Stomach (tissue), 4 donors: Measurements from ENCODE around the gene PRELID3B.

Experiments used
- CTCF ChIP-seq, 7 experiments: fragments of 450-650 bp in 4 of 7; fragments of 200-600 bp in 3 of 7; sonication (generic) in 3 of 7; IDR thresholded peaks; one replicate each; pipeline ENCODE4 v1.5.1; 2016 to 2019; ENCODE audit warnings: antibody characterized with exemption in 7 of 7, control low read depth in 2 of 7, mild to moderate bottlenecking in 1 of 7
- EP300 ChIP-seq: sonication (generic); formaldehyde crosslinking; IDR thresholded peaks from one replicate; pipeline ENCODE4 v1.6.1; 2017; ENCODE audit warnings: antibody characterized with exemption
- POLR2A ChIP-seq, 4 donors: fragments of 450-650 bp; IDR thresholded peaks; one replicate each; pipeline ENCODE4 v1.6.1; 2016; ENCODE audit warnings: antibody characterized with exemption in 4 of 4, control low read depth in 2 of 4, mild to moderate bottlenecking in 1 of 4, moderate library complexity in 1 of 4
- POLR2AphosphoS5 ChIP-seq, 3 donors: sonication (generic); formaldehyde crosslinking; IDR thresholded peaks; one replicate each; pipeline ENCODE4 v1.6.1; 2016; ENCODE audit warnings: antibody characterized with exemption in 3 of 3

GRCh38 chr20:59010321-59010994, 32.1 kb downstream of the PRELID3B start:
- TF ChIP-seq CTCF (IDR thresholded peaks at IDR 0.05) (no peak), POLR2AphosphoS5 (IDR thresholded peaks at IDR 0.05) (no peak), POLR2A (IDR thresholded peaks at IDR 0.05) (no peak), EP300 (no peak)
